Measurements from ENCODE around the gene DDX19B.
"Not testable (repeated sequence)": the region's sequence is repeated elsewhere in the genome, so short reads cannot be mapped to it uniquely, and the experiment has no call there.

The DDX19B gene

DNA sequence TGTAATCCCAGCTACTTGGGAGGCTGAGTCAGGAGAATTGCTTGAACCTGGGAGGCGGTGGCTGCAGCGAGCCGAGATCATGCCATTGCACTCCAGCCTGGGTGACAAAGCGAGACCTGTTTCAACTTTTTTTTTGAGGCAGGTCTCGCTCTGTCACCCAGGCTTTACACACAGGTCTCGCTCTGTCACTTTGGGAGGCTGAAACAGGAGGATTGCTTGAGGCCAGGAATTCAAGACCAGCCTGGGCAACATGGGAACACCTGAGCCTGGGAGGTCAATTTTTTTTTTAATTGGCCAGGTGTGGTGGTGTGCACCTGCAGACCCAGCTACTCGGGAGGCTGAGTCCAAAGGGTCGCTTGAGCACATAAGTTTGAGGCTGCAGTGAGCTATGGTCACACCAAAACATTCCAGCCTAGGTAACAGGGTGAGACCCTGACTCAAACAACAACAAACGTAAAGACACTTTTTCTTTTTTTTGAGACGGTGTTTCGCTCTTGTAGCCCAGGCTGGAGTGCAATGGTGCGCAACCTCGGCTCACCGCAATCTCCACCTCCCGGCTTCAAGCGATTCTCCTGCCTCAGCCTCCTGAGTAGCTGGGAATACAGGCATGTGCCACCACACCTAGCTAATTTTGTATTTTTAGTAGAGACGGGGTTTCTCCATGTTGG lies 11.5 kb upstream of the DDX19B start:
- DNase-seq (ENCODE audit: low read depth): not testable (repeated sequence)

DNA sequence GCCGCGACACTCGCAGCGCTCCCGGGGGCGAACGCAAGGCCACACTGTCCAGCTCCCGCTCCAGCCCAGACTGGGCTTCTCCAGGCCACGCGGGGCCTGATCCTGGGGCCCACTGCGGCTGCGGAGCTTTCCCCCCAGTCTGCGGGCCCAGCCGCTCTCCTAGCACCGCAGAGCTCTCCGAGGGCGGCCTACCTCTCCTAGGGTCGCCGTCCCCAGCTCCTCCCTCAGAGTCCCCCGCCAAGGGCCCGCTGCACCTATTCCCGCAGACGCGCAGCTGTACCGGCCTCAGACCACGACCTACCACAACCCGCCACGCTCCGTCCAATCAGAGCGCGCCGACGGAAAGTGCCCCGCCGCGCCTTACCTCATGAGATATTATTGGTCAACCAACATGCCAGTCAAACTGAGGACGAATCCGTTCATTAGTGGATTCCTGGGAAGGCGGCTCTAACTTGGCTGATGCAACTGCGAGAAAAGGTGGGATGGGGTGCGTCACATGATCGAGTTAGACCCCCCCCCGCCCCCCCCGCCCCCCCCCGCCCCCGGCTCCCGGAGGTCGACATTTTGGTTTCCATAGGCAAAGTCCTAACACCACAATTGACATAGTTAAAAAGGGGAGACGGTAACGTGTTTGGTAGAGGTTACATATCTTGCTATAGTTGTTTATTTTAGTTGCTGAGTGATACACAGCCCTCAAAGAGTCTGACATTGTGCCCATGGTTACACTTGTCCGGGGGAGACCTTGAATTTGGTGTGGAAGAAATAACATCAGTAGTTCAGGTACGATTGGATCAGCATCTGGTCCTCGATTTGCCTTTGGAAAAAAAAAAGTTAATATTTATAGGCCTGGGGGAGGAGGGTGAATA lies 9.5 kb upstream of the DDX19B start, which contains the start of gene AARS1:
Gene AARS1 (minus strand): TSS at position 278 of the 866 bp plus-strand sequence. CDS start 6,743 bp downstream, outside the sequence.
- peak; percentile 92 for DNase-seq (ENCODE audit: low read depth)

- DNase-seq (ENCODE audit: low read depth): no peak
These were observed 8.0 kb upstream of the DDX19B start for GRCh38 chr16:70290949-70291519.

DNA sequence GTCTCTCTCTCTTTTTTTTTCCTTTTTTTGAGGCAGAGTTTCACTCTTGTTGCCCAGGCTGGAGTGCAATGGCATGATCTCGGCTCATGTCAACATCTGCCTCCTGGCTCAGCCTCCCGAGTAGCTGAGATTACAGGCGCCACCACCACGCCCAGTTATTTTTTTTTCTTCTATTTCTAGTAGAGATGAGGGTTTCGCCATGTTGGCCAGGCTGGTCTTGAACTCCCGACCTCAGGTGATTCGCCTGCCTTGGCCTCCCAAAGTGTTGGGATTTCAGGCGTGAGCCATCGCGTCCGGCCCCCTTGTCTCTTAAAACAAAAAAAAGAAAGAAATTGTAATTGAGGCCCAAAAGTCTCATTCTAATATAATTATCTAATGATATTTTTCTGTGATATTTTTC lies 6.8 kb upstream of the DDX19B start:
- not testable (repeated sequence) for DNase-seq (ENCODE audit: low read depth)

DNA sequence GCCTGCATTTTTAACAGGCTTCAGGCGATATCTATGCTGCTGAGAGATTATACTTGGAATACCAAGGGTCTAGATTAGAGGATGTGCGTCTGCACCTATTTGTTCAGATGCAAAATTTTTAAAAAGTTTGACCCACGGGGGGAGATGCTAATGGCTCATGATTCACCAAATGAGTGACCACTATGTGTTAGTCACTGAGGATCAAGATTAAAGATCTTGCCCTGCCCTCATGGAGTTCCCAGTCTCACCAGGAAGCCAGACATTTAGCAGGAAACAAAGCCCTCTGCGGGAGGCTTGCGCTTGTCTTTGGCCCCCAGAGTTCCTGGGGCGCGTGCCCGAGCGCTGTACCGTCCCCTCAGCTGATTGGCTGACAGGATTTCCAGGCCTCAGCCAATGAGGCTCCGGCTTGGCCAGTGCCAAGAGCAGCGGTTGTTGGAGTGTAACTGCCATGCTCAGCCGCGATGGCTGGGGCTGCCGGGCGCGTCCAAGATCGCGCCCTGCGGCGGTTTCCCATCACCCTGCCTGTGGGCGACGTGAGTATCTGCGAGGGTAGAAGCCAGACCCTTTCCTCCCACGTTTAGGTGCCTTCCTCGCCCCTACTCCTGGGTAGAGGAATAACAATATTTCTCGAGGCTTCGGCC lies 4.5 kb upstream of the DDX19B start:
- no peak for DNase-seq (ENCODE audit: low read depth)

GRCh38 chr16:70295634-70296033 lies 3.4 kb upstream of the DDX19B start:
- DNase-seq (ENCODE audit: low read depth): no peak

- no peak for DNase-seq (ENCODE audit: low read depth)
These were observed 2.1 kb downstream of the DDX19B start for GRCh38 chr16:70301121-70301520.

- DNase-seq (ENCODE audit: low read depth): no peak
These were observed 3.8 kb downstream of the DDX19B start for GRCh38 chr16:70302745-70303144.

- no peak for DNase-seq (ENCODE audit: low read depth)
These were observed 6.0 kb downstream of the DDX19B start for GRCh38 chr16:70304892-70305448.

- DNase-seq (ENCODE audit: low read depth): no peak
These were observed 7.9 kb downstream of the DDX19B start for GRCh38 chr16:70306880-70307279.

DNA sequence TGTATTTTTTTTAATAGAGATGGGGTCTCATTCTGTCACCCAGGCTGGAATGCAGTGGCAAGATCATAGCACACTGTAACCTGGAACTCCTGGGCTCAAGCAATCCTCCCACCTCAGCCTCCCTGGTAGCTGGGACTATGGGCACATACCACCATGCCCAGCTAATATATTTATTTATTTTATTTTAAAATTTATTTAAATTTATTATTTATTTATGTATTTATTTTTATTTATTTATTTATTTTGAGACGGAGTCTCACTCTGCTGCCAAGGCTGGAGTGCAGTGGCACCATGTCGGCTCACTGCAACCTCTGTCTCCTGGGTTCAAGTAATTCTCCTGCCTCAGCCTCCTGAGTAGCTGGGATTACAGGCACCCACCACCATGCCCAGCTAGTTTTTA lies 8.7 kb downstream of the DDX19B start:
- not testable (repeated sequence) for DNase-seq (ENCODE audit: low read depth)

- DNase-seq (ENCODE audit: low read depth): no peak
These were observed 21.1 kb downstream of the DDX19B start for GRCh38 chr16:70320121-70320520.

- DNase-seq (ENCODE audit: low read depth): no peak
These were observed 26.2 kb downstream of the DDX19B start for GRCh38 chr16:70324998-70325747.

DNA sequence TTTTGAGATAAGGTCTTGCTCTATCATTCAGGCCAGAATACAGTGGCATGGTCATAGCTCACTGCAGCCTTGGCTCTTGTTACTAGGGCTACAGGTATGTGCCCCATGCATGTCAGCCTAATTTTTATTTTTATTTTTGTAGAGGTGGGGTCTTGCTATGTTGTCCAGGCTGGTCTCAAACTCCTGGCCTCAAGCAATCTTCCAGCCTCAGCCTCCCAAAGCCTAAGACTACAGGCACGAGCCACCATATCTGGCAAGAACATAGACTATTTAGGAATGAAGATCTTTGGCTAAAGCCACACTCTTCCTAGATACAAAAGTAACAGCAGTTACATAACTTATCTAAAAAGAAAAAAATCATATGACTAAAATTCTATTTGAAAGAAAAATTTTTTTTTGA lies 32.1 kb downstream of the DDX19B start:
- no peak for DNase-seq (ENCODE audit: low read depth)

DNA sequence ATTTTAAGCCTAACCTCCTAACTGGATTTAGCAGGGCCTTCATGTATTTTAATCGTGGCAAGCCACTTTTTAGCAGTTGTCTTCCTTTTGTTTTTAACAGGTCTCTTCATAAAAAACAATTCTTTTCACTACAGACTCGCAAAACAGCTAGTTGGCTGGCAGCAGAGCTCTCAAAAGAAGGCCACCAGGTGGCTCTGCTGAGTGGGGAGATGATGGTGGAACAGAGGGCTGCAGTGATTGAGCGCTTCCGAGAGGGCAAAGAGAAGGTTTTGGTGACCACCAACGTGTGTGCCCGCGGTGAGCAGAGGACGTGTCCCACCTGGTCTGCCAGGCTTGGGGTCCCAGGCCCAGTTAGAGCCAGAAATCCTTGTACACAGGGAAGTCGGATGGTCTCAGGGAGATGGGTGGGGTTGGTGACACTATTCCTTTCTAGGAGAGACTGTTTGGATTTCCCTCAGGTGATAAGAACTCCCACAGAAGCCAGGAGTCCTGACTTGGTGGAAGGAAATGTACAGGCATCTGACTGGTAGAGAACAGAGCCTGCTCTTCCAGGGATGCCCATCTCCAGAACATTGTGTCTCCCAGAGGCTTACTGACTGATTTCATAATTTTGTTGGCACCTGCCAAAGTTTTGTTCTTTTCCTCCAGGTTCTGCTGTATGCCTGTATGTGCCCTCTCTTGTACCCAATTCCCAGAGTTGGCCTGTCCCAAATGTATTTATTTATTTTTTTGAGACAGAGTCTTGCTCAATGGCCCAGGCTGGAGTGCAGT lies 32.8 kb downstream of the DDX19B start:
- no peak for DNase-seq (ENCODE audit: low read depth)

- not testable (repeated sequence) for DNase-seq (ENCODE audit: low read depth)
These were observed 33.7 kb downstream of the DDX19B start for GRCh38 chr16:70332728-70333127.

- no peak for DNase-seq (ENCODE audit: low read depth)
These were observed 38.8 kb downstream of the DDX19B start for GRCh38 chr16:70337814-70338213.

GRCh38 chr16:70341600-70341999 lies 42.6 kb downstream of the DDX19B start:
- no peak for DNase-seq (ENCODE audit: low read depth)

GRCh38 chr16:70342016-70342415 lies 43.0 kb downstream of the DDX19B start:
- no peak for DNase-seq (ENCODE audit: low read depth)

- DNase-seq (ENCODE audit: low read depth): no peak
These were observed 46.9 kb downstream of the DDX19B start for GRCh38 chr16:70345840-70346239.

DNA sequence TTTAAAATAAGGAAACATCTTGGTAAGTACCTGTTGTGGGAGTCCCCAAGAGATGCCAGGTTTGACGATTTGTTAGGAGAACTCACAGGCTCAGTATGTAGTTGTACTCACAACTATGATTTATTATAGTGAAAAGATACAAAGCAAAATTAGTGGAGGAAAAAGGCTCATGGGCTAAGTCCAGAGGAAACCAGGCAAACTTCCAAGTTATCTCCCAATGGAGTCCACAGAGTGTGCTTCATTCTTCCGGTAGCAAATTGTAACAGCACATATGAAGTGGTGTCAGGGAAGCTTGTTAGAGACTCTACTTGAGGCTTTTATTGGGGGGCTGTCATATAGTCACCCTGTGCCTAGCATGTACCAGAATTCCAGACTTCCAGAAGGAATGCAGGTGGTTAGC lies 50.0 kb downstream of the DDX19B start:
- no peak for DNase-seq (ENCODE audit: low read depth)
